ENCODE results near the gene C1QTNF4. TPM values are rescaled to one million over a fixed set of nuclear protein-coding genes. Genes with fewer than 3 reads are reported as not detected.

The C1QTNF4 gene
- total and polyA plus RNA-seq, 10 donors: 0.41 to 2.5 (median 1.3) TPM

GRCh38 chr11:47593492-47593933 lies 698 bp downstream of the C1QTNF4 start:
- no peaks in the 10 kb centered on the region for H3K9me3 ChIP-seq
- intact Hi-C loops (cut with DNase I; ENCODE audit: low total_unique reads): no loop called here
- no peak overlapping the region for H3K27ac ChIP-seq
- peaks cover 0 to 56% (median 25%) of the 10 kb centered on the region in 7 donors for H3K27me3 ChIP-seq (replicated peaks in 1 of 7)
- peaks cover 0 to 33% (median 18%) of the 10 kb centered on the region in 6 donors for H3K4me1 ChIP-seq
- 3 to 13% (median 6%) methylated on average over 6 of the region's 6 CpGs for WGBS, 5 donors
- no peak for TF ChIP-seq POLR2AphosphoS5 (IDR thresholded peaks at IDR 0.05)
- TF ChIP-seq CTCF (IDR thresholded peaks at IDR 0.05 in 8 of 11, conservative IDR thresholded peaks at IDR 0.05 in 3 of 11): no peak
- no peak for TF ChIP-seq POLR2A (IDR thresholded peaks at IDR 0.05)
- H3K4me3 ChIP-seq: peak overlapping the region in 1 of 8 donors; percentile 57
- DNase-seq: peak; percentile 25
- H3K36me3 ChIP-seq: no peaks in the 10 kb centered on the region

- TF ChIP-seq POLR2A (IDR thresholded peaks at IDR 0.05) (no peak), CTCF (IDR thresholded peaks at IDR 0.05 in 8 of 11, conservative IDR thresholded peaks at IDR 0.05 in 3 of 11) (no peak), POLR2AphosphoS5 (IDR thresholded peaks at IDR 0.05) (no peak)
- Histone ChIP-seq H3K27ac (no peak overlapping the region), H3K36me3 (no peaks in the 10 kb centered on the region), H3K4me1 (peaks cover 0 to 38% (median 18%) of the 10 kb centered on the region in 6 donors), H3K27me3 (replicated peaks in 1 of 7) (peaks cover 0 to 56% (median 25%) of the 10 kb centered on the region in 7 donors), H3K9me3 (no peaks in the 10 kb centered on the region), H3K4me3 (no peak overlapping the region)
- WGBS, 5 donors: 58 to 83% (median 62%) methylated on average over 2 of the region's 2 CpGs
- DNase-seq: peak; percentile 11
- intact Hi-C loops (cut with DNase I; ENCODE audit: low total_unique reads): no loop called here
Measured at GRCh38 chr11:47592970-47593369, 1.2 kb downstream of the C1QTNF4 start.

- DNase-seq: peak; percentile 24
Measured at GRCh38 chr11:47592251-47592650, 2.0 kb downstream of the C1QTNF4 start.

DNA sequence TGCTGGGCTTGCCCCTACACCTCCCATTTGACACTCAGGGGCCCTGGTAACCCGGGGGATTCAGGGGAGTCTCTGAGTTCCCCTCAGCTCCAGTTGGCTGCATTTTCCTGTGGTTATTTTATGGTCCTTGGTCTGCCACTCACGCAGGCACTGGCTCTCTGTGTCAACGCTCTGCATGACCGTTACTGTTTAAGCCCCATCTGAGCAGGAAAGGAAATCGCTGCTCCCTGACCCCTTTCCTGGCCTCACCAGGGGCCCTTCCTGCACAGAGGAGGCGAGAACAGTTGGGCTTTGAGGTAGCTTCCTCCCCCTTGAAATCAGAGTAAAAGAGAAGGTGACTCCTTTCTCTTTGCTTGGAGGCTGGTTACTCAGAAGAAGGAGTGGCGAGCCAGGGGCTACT lies 2.4 kb downstream of the C1QTNF4 start:
- H3K27me3 ChIP-seq (replicated peaks in 1 of 7): peaks cover 0 to 56% (median 25%) of the 10 kb centered on the region in 7 donors
- no peak for TF ChIP-seq POLR2A (IDR thresholded peaks at IDR 0.05)
- TF ChIP-seq CTCF (IDR thresholded peaks at IDR 0.05 in 8 of 11, conservative IDR thresholded peaks at IDR 0.05 in 3 of 11): no peak
- no peak for TF ChIP-seq POLR2AphosphoS5 (IDR thresholded peaks at IDR 0.05)
- WGBS, 5 donors: 15 to 27% (median 20%) methylated on average over 4 to 7 of the region's 7 CpGs
- H3K9me3 ChIP-seq: no peaks in the 10 kb centered on the region
- intact Hi-C loops (cut with DNase I; ENCODE audit: low total_unique reads): no loop called here
- no peak overlapping the region for H3K27ac ChIP-seq
- H3K4me1 ChIP-seq: peaks cover 0 to 46% (median 18%) of the 10 kb centered on the region in 6 donors
- H3K36me3 ChIP-seq: no peaks in the 10 kb centered on the region
- no peak overlapping the region for H3K4me3 ChIP-seq
- peak; percentile 29 for DNase-seq

More at GRCh38 chr11:47592251-47592650, 2.0 kb downstream of the C1QTNF4 start:
- Histone ChIP-seq H3K27ac (no peak overlapping the region), H3K9me3 (no peaks in the 10 kb centered on the region), H3K36me3 (no peaks in the 10 kb centered on the region), H3K4me1 (peaks cover 0 to 45% (median 18%) of the 10 kb centered on the region in 6 donors), H3K4me3 (no peak overlapping the region), H3K27me3 (replicated peaks in 1 of 7) (peaks cover 0 to 56% (median 25%) of the 10 kb centered on the region in 7 donors)
- 37 to 48% (median 41%) methylated on average over 4 of the region's 4 CpGs for WGBS, 5 donors
- TF ChIP-seq POLR2A (IDR thresholded peaks at IDR 0.05) (no peak), CTCF (IDR thresholded peaks at IDR 0.05 in 8 of 11, conservative IDR thresholded peaks at IDR 0.05 in 3 of 11) (no peak), POLR2AphosphoS5 (IDR thresholded peaks at IDR 0.05) (no peak)
- intact Hi-C loops (cut with DNase I; ENCODE audit: low total_unique reads): no loop called here
